Immature natural killer cell (primary cell): ENCODE data around the gene LEPROT. TPM values are rescaled to one million over a fixed set of nuclear protein-coding genes. Genes with fewer than 3 reads are reported as not detected.
A peak's percentile ranks its signal among the peaks of the same experiment; 100 is the strongest.
"Not testable (repeated sequence)": the region's sequence is repeated elsewhere in the genome, so short reads cannot be mapped to it uniquely, and the experiment has no call there.

Experiments used
- DNase-seq, 3 donors: peaks; one replicate each; pipeline ENCODE4 v3.0.0; 2022; ENCODE audit warnings: mixed read lengths in 1 of 3
- H3K27ac Mint-ChIP-seq, 6 donors: one replicate each; pipeline ENCODE4 v1.8.0; 2020; ENCODE audit warnings: mixed read lengths in 6 of 6, mild to moderate bottlenecking in 5 of 6, inconsistent platforms in 4 of 6, moderate library complexity in 3 of 6
- H3K27me3 Mint-ChIP-seq, 3 donors: one replicate each; pipeline ENCODE4 v1.8.0; 2020 to 2021; ENCODE audit warnings: low read depth in 3 of 3, mild to moderate bottlenecking in 3 of 3, mixed read lengths in 3 of 3, moderate library complexity in 3 of 3, inconsistent platforms in 1 of 3
- H3K36me3 Mint-ChIP-seq, 3 donors: one replicate each; pipeline ENCODE4 v1.8.0; 2020; ENCODE audit warnings: mixed read lengths in 3 of 3, inconsistent platforms in 2 of 3, mild to moderate bottlenecking in 2 of 3
- H3K4me1 Mint-ChIP-seq, 2 donors: one replicate each; pipeline ENCODE4 v1.8.0; 2020; ENCODE audit warnings: inconsistent platforms in 2 of 2, mild to moderate bottlenecking in 2 of 2, mixed read lengths in 2 of 2, moderate library complexity in 1 of 2
- H3K4me3 Mint-ChIP-seq, 5 donors: one replicate each; pipeline ENCODE4 v1.8.0; 2020; ENCODE audit warnings: mild to moderate bottlenecking in 5 of 5, mixed read lengths in 5 of 5, inconsistent platforms in 3 of 5, moderate library complexity in 3 of 5
- H3K9me3 Mint-ChIP-seq, 6 donors: one replicate each; pipeline ENCODE4 v1.8.0; 2020; ENCODE audit warnings: mild to moderate bottlenecking in 6 of 6, mixed read lengths in 6 of 6, inconsistent platforms in 4 of 6, moderate library complexity in 3 of 6
- polyA plus RNA-seq, 3 donors: library from polyadenylated mRNA; unstranded; fragments of 300-500 nt; fragmentation: Illumina TruSeq; gene quantifications; one replicate each; pipeline ENCODE4 v1.2.3, GENCODE V29; 2021

LEPROT gene
- polyA plus RNA-seq, 3 donors from 2014 or later: 11.9 to 24.8 (median 17.6) TPM

- H3K9me3 Mint-ChIP-seq: peaks cover 0 to 1% (median 0%) of the 10 kb centered on the region in 6 donors
- H3K27ac Mint-ChIP-seq: no peak overlapping the region
- H3K27me3 Mint-ChIP-seq: peaks cover 0 to 1% (median 0%) of the 10 kb centered on the region in 3 donors
- H3K36me3 Mint-ChIP-seq: peaks cover 7 to 13% (median 10%) of the 10 kb centered on the region in 3 donors
- no peak for DNase-seq
- H3K4me3 Mint-ChIP-seq: no peak overlapping the region
- peaks cover 0 to 11% of the 10 kb centered on the region in 2 donors for H3K4me1 Mint-ChIP-seq
Observed at GRCh38 chr1:65434255-65434654, 13.8 kb downstream of the LEPROT start.

- H3K27me3 Mint-ChIP-seq: peaks cover 0 to 1% (median 0%) of the 10 kb centered on the region in 3 donors
- H3K4me1 Mint-ChIP-seq: peaks cover 0 to 11% of the 10 kb centered on the region in 2 donors
- peaks cover 7 to 12% (median 10%) of the 10 kb centered on the region in 3 donors for H3K36me3 Mint-ChIP-seq
- no peak for DNase-seq
- no peak overlapping the region for H3K4me3 Mint-ChIP-seq
- H3K27ac Mint-ChIP-seq: peak overlapping the region in 1 of 6 donors; percentile 13
- H3K9me3 Mint-ChIP-seq: peaks cover 0 to 1% (median 0%) of the 10 kb centered on the region in 6 donors
Observed at GRCh38 chr1:65434760-65435159, 14.3 kb downstream of the LEPROT start.

GRCh38 chr1:65435987-65436386, 15.5 kb downstream of the LEPROT start:
- peaks cover 7 to 10% (median 8%) of the 10 kb centered on the region in 3 donors for H3K36me3 Mint-ChIP-seq

GRCh38 chr1:65437616-65438015, 17.1 kb downstream of the LEPROT start:
- DNase-seq: no peak
- Mint-ChIP-seq H3K9me3 (peaks cover 0 to 1% (median 0%) of the 10 kb centered on the region in 6 donors), H3K36me3 (peaks cover 3 to 10% (median 8%) of the 10 kb centered on the region in 3 donors), H3K4me3 (no peak overlapping the region), H3K27ac (no peak overlapping the region), H3K27me3 (no peaks in the 10 kb centered on the region), H3K4me1 (peaks cover 0 to under 1% of the 10 kb centered on the region in 2 donors)

More at GRCh38 chr1:65435987-65436386, 15.5 kb downstream of the LEPROT start:
- no peak for DNase-seq
- no peaks in the 10 kb centered on the region for H3K27me3 Mint-ChIP-seq
- peaks cover 0 to 7% of the 10 kb centered on the region in 2 donors for H3K4me1 Mint-ChIP-seq
- peaks cover 0 to 1% (median 0%) of the 10 kb centered on the region in 6 donors for H3K9me3 Mint-ChIP-seq
- H3K4me3 Mint-ChIP-seq: no peak overlapping the region
- no peak overlapping the region for H3K27ac Mint-ChIP-seq

- Mint-ChIP-seq H3K4me3 (no peak overlapping the region), H3K27ac (no peak overlapping the region), H3K36me3 (peaks cover 3 to 4% (median 3%) of the 10 kb centered on the region in 3 donors), H3K9me3 (no peaks in the 10 kb centered on the region), H3K27me3 (no peaks in the 10 kb centered on the region), H3K4me1 (no peaks in the 10 kb centered on the region)
- no peak for DNase-seq
Observed at GRCh38 chr1:65440322-65440900, 19.9 kb downstream of the LEPROT start.

GRCh38 chr1:65440915-65441314, 20.4 kb downstream of the LEPROT start:
- Mint-ChIP-seq H3K36me3 (peaks cover 3% of the 10 kb centered on the region in 3 donors), H3K27me3 (no peaks in the 10 kb centered on the region), H3K27ac (no peak overlapping the region), H3K4me1 (no peaks in the 10 kb centered on the region), H3K9me3 (no peaks in the 10 kb centered on the region), H3K4me3 (no peak overlapping the region)
- DNase-seq: no peak

GRCh38 chr1:65441464-65441863, 21.0 kb downstream of the LEPROT start:
- no peak overlapping the region for H3K4me3 Mint-ChIP-seq
- peaks cover 0 to 3% (median 3%) of the 10 kb centered on the region in 3 donors for H3K36me3 Mint-ChIP-seq
- H3K9me3 Mint-ChIP-seq: no peaks in the 10 kb centered on the region
- H3K27me3 Mint-ChIP-seq: no peaks in the 10 kb centered on the region
- H3K4me1 Mint-ChIP-seq: no peaks in the 10 kb centered on the region
- no peak overlapping the region for H3K27ac Mint-ChIP-seq
- no peak for DNase-seq

- Mint-ChIP-seq H3K36me3 (peaks cover 0 to under 1% (median 0%) of the 10 kb centered on the region in 3 donors), H3K27ac (no peak overlapping the region), H3K4me3 (no peak overlapping the region), H3K9me3 (no peaks in the 10 kb centered on the region), H3K27me3 (no peaks in the 10 kb centered on the region), H3K4me1 (no peaks in the 10 kb centered on the region)
- DNase-seq: no peak
Observed at GRCh38 chr1:65442442-65442841, 22.0 kb downstream of the LEPROT start.

- no peak overlapping the region for H3K4me3 Mint-ChIP-seq
- H3K9me3 Mint-ChIP-seq: no peaks in the 10 kb centered on the region
Observed at GRCh38 chr1:65443647-65444046, 23.2 kb downstream of the LEPROT start.

GRCh38 chr1:65444128-65444640, 23.7 kb downstream of the LEPROT start:
- Mint-ChIP-seq H3K27ac (no peak overlapping the region), H3K27me3 (peaks cover 0 to 4% (median 0%) of the 10 kb centered on the region in 3 donors), H3K9me3 (no peaks in the 10 kb centered on the region), H3K4me1 (no peaks in the 10 kb centered on the region), H3K36me3 (no peaks in the 10 kb centered on the region), H3K4me3 (no peak overlapping the region)
- DNase-seq: no peak

More at GRCh38 chr1:65443647-65444046, 23.2 kb downstream of the LEPROT start:
- DNase-seq: no peak
- Mint-ChIP-seq H3K27me3 (peaks cover 0 to under 1% (median 0%) of the 10 kb centered on the region in 3 donors), H3K36me3 (no peaks in the 10 kb centered on the region), H3K27ac (no peak overlapping the region), H3K4me1 (no peaks in the 10 kb centered on the region)

- H3K4me3 Mint-ChIP-seq: no peak overlapping the region
- no peaks in the 10 kb centered on the region for H3K36me3 Mint-ChIP-seq
- H3K27me3 Mint-ChIP-seq: peaks cover 0 to 4% (median 0%) of the 10 kb centered on the region in 3 donors
Observed at GRCh38 chr1:65445837-65446236, 25.4 kb downstream of the LEPROT start.

GRCh38 chr1:65449214-65449823, 28.9 kb downstream of the LEPROT start:
- DNase-seq: no peak
- Mint-ChIP-seq H3K4me3 (no peak overlapping the region), H3K36me3 (no peaks in the 10 kb centered on the region), H3K4me1 (no peaks in the 10 kb centered on the region), H3K9me3 (peaks cover 0 to 2% (median 0%) of the 10 kb centered on the region in 6 donors), H3K27ac (no peak overlapping the region), H3K27me3 (peaks cover 0 to 4% (median 3%) of the 10 kb centered on the region in 3 donors)

More at GRCh38 chr1:65445837-65446236, 25.4 kb downstream of the LEPROT start:
- no peak for DNase-seq
- Mint-ChIP-seq H3K27ac (no peak overlapping the region), H3K4me1 (no peaks in the 10 kb centered on the region), H3K9me3 (no peaks in the 10 kb centered on the region)

- DNase-seq, H3K36me3 Mint-ChIP-seq, H3K27me3 Mint-ChIP-seq, H3K9me3 Mint-ChIP-seq, H3K4me3 Mint-ChIP-seq, H3K27ac Mint-ChIP-seq: not testable (repeated sequence)
- H3K4me1 Mint-ChIP-seq: peaks cover 10 to 16% of the 10 kb centered on the region in 2 donors
Observed at GRCh38 chr1:65455678-65456077, 35.2 kb downstream of the LEPROT start.

- Mint-ChIP-seq H3K9me3 (peaks cover 0 to 9% (median 3%) of the 10 kb centered on the region in 6 donors), H3K27ac (no peak overlapping the region), H3K4me3 (no peak overlapping the region), H3K4me1 (peaks cover 10 to 16% of the 10 kb centered on the region in 2 donors), H3K27me3 (peaks cover 0 to 3% (median 3%) of the 10 kb centered on the region in 3 donors), H3K36me3 (peaks cover 0 to 9% (median 4%) of the 10 kb centered on the region in 3 donors)
- no peak for DNase-seq
Observed at GRCh38 chr1:65456481-65456880, 36.0 kb downstream of the LEPROT start.
